K562 (cell line): ENCODE results near the gene ATRNL1.

ENCODE experiments used
- CTCF ChIP-seq, 3 experiments: IDR thresholded peaks in 2 of 3; conservative IDR thresholded peaks in 1 of 3; 2 replicates each; pipeline ENCODE4 v1.5.1; 2011 to 2012; ENCODE audit warnings: low read length in 3 of 3, mild to moderate bottlenecking in 3 of 3, control low read depth in 2 of 3, improper control_type of control experiment in 1 of 3, inconsistent platforms in 1 of 3, low read depth in 1 of 3, mixed read lengths in 1 of 3, moderate library complexity in 1 of 3; ENCODE audit not compliant: insufficient read depth in 2 of 3
- EGR1 ChIP-seq: fragments of 450-650 bp; conservative IDR thresholded peaks from 2 replicates; pipeline ENCODE4 v1.6.1; 2017; ENCODE audit warnings: mild to moderate bottlenecking
- SIN3B ChIP-seq: fragments of 450-650 bp; IDR thresholded peaks from 2 replicates; pipeline ENCODE4 v1.6.1; 2017; ENCODE audit warnings: low read depth, mild to moderate bottlenecking, moderate library complexity
- YY1 ChIP-seq, 3 experiments: IDR thresholded peaks; 2 replicates each; pipeline ENCODE4 v1.6.1; 2011; ENCODE audit warnings: low read length in 2 of 3, mild to moderate bottlenecking in 2 of 3, moderate library complexity in 2 of 3, borderline replicate concordance in 1 of 3, control low read depth in 1 of 3, low read depth in 1 of 3; ENCODE audit not compliant: insufficient read depth in 3 of 3, insufficient replicate concordance in 2 of 3, control insufficient read depth in 1 of 3, insufficient read length in 1 of 3; ENCODE audit errors: extremely low read depth in 1 of 3
- ZNF174 ChIP-seq: fragments of 250-450 bp; sonication (Bioruptor Pico); IDR thresholded peaks from 2 replicates; pipeline ENCODE4 v1.4.0; 2020; ENCODE audit warnings: mild to moderate bottlenecking

- TF ChIP-seq YY1 (IDR thresholded peaks at IDR 0.05; ENCODE audit: borderline replicate concordance in 1 of 3, control insufficient read depth in 1 of 3, extremely low read depth in 1 of 3, insufficient read depth in 3 of 3, insufficient read length in 1 of 3, insufficient replicate concordance in 2 of 3, low read depth in 1 of 3, low read length in 2 of 3), result no peak
- TF ChIP-seq CTCF (IDR thresholded peaks at IDR 0.05 in 2 of 3, conservative IDR thresholded peaks at IDR 0.05 in 1 of 3; ENCODE audit: insufficient read depth in 2 of 3, low read depth in 1 of 3, low read length in 3 of 3), result no peak
- TF ChIP-seq ZNF174 (CRISPR knock-in tag), result no peak
- TF ChIP-seq EGR1, result no peak
- no peak for TF ChIP-seq SIN3B
These were observed 896.5 kb downstream of the ATRNL1 start for GRCh38 chr10:115989621-115990020.
